Epithelial cell of prostate (primary cell): ENCODE measurements around the gene HPSE.
"Not testable (repeated sequence)": the region's sequence is repeated elsewhere in the genome, so short reads cannot be mapped to it uniquely, and the experiment has no call there.

ENCODE experiments used
- DNase-seq: peaks from one replicate; pipeline ENCODE4 v3.0.0-alpha.2; 2011; ENCODE audit warnings: low read depth, low spot score
- H3K27ac ChIP-seq: fragments of 450-650 bp; 2 replicates; pipeline ENCODE4 v1.5.1; 2017; ENCODE audit warnings: mild to moderate bottlenecking

Gene HPSE

GRCh38 chr4:83339573-83339972 lies 4.9 kb upstream of the HPSE start:
- H3K27ac ChIP-seq = no peak overlapping the region
- DNase-seq = no peak

- no peak for DNase-seq
- no peak overlapping the region for H3K27ac ChIP-seq
These were observed 1.1 kb upstream of the HPSE start for GRCh38 chr4:83335701-83336100.

GRCh38 chr4:83331956-83332355 lies 2.7 kb downstream of the HPSE start:
- DNase-seq = no peak

DNA sequence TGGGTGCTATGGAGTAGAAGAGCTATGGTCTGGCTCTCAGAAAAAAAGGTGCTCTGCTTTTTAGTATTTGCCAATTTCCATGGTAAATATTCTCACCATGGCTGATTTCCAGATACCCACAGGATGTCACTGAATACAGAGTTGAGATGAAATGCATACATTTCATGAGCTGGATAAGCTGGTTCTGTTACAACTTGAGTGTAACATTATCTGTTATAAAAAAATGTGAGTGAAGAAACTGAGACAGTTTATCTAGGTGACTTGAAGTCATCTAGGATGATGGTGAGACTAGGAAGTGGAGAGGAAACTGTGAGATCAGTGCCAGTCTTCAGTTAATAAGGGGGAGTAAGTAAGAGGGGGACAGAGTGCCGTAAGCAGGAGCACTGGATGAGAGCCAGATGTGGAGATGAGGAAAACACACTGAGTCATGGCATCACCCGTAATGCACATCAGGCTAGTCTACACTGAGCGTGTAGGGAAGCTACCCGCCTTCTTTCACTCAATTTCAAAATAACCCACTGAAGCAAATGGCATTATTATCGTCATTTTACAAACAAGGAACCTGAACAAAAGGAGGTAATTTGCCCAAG lies 5.0 kb downstream of the HPSE start:
- H3K27ac ChIP-seq = peak overlapping the region; percentile 48
- DNase-seq = peak; percentile 6

More at GRCh38 chr4:83331956-83332355, 2.7 kb downstream of the HPSE start:
- H3K27ac ChIP-seq = no peak overlapping the region

- DNase-seq = no peak
- peak overlapping the region; percentile 48 for H3K27ac ChIP-seq
These were observed 6.0 kb downstream of the HPSE start for GRCh38 chr4:83328521-83329187.

DNA sequence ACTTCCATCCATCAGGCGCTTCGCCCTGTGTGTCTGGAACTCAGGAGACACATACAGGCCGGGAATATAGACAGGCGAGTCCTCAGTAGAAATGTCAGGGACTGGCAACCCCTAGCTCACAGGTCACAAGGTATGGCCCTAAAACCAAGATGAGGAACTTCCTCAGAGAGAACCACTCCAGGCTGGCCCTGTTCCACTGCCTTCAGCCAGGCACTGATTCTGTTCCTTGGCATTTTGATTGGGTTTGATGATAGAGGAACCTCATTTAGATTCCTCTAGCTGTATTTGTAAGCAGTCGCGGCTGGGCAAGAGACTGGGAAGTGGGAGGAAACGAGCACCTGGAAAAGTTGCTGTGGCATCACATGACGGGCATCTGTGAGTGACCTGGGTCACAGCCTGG lies 8.1 kb downstream of the HPSE start:
- H3K27ac ChIP-seq = no peak overlapping the region
- DNase-seq = no peak

- not testable (repeated sequence) for DNase-seq, H3K27ac ChIP-seq
These were observed 9.3 kb downstream of the HPSE start for GRCh38 chr4:83325306-83325705.

DNA sequence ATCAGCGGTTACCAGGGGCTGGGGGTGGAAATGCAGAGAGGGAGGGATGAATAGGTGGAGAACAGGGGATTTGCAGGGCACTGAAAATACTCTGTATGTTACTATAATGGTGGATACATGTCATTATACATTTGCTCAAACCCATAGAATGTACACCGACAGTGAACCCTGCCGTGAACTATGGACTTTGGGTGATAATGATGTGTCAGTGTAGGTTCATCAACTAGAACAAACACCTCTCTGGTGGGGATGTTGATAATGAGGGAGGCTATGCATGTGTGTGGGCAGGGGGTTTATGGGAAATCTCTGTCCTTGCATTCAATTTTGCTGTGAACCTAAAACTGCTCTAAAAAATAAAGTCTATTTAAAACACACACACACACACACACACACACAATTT lies 11.5 kb downstream of the HPSE start:
- no peak overlapping the region for H3K27ac ChIP-seq

GRCh38 chr4:83320548-83320947 lies 14.1 kb downstream of the HPSE start:
- H3K27ac ChIP-seq = peak overlapping the region; percentile 17
- DNase-seq = no peak

More for the DNA sequence above, 11.5 kb downstream of the HPSE start:
- no peak for DNase-seq

DNA sequence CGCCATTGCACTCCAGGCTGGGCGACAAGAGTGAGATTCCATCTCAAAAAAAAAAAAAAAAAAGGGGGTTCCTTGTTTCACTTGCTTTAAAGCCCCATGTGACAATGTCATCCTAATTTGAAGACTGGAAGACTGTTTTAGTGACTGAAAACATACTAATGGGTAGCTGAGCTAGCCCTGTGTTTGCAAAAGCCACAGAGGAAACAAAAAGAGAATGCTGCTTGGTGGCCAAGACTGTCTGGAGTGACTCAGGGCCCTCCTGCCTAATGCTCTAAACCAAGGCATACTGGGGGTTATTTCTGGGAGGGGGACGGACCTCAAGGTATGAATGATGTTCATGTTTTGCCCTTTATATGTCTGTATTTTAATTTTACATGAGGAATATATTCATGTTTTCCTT lies 16.0 kb downstream of the HPSE start:
- no peak overlapping the region for H3K27ac ChIP-seq
- DNase-seq = no peak

GRCh38 chr4:83317671-83318070 lies 17.0 kb downstream of the HPSE start:
- peak overlapping the region; percentile 98 for H3K27ac ChIP-seq

DNA sequence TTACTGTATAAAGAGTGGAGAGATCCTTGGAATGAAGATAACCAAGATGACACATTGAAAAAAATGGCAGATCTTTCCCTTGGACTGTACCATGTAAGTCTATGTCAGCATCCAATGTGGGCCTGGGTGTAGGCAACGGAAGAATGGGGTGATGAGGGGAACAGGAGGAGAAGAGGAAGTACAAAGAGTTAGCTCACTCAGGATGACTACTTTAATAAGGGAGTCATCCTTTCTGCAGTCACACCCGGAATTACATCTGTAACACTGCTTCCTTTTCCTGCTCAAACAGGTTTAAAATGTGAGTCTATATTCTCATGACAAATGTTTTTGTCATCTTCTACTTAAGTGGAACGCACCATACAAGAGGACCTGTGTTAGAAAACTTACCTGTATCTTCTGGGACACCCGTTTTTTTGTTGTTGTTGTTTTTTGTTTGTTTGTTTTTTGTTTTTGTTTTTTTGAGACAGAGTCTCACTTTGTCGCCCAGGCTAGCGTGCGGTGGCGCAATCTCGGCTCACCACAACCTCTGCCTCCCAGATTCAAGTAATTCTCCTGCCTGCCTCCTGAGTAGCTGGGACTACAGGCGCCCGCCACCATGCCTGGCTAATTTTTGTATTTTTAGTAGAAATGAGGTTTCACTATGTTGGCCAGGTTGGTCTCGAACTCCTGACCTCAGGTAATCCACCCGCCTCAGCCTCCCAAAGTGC lies 18.0 kb downstream of the HPSE start:
- H3K27ac ChIP-seq = peak overlapping the region; percentile 98
- peak; percentile 80 for DNase-seq

More at GRCh38 chr4:83317671-83318070, 17.0 kb downstream of the HPSE start:
- DNase-seq = no peak

DNA sequence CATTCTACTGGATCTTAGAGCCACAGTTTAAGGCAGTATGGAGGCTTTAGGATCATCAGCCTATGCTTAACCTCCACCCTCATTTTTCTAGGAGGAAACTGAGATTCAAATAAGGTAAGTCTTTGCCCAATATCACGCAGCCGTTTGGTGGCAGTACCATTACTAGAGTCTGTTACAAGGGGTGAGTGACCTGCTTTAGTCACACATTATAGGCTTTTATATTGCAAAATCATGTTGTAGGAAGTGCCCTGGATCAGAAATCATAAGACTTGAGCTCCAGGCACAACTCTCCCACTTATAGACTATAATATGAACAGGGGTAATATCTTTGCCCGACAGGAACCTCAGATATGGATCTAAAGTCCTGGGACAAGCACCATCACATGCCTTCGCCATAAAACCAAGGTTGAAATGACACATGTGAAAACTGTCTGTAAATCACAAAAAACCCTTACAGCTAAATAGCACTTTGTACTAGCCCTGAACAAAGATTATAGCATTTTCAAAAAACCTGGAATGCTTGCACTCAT lies 19.2 kb downstream of the HPSE start:
- no peak for DNase-seq
- H3K27ac ChIP-seq = peak overlapping the region; percentile 98

DNA sequence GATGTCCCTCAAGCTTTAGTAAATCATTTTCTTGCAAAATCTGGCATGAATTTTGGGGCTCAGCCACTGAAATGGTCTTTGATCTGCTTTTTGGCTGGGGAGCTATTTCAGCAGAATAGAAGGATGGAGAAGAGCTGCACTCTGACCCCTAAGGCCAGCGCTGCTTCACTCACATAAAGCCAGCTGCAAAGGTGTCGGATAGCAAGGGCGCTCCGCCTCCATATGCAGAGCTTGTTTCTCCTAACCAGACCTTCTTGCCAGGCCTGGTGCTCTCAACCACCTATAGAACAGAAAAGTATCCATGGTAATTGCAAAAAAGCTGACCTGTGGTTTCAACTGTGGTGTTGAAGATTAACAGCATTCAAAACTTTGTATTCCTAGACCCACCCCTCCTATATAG lies 26.0 kb downstream of the HPSE start:
- no peak overlapping the region for H3K27ac ChIP-seq
- no peak for DNase-seq

DNA sequence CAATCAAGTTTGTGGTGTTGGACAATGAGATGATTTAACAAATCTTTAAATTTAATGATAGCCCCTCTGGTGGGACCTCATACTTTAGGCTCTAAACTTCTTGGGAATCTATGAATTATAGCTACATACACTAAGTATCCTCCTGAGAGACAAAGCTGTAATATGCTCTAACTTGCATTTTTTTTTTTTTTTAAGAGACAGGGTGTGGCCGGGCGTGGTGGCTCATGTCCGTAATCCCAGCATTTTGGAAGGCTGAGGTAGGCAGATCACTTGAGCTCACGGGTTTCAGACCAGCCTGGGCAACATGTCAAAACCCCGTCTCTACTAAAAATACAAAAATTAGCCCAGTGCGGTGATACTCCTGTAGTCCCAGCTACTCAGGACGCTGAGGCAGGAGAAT lies 26.7 kb downstream of the HPSE start:
- no peak overlapping the region for H3K27ac ChIP-seq
- DNase-seq = no peak

GRCh38 chr4:83305187-83305586 lies 29.5 kb downstream of the HPSE start:
- no peak overlapping the region for H3K27ac ChIP-seq
- no peak for DNase-seq

DNA sequence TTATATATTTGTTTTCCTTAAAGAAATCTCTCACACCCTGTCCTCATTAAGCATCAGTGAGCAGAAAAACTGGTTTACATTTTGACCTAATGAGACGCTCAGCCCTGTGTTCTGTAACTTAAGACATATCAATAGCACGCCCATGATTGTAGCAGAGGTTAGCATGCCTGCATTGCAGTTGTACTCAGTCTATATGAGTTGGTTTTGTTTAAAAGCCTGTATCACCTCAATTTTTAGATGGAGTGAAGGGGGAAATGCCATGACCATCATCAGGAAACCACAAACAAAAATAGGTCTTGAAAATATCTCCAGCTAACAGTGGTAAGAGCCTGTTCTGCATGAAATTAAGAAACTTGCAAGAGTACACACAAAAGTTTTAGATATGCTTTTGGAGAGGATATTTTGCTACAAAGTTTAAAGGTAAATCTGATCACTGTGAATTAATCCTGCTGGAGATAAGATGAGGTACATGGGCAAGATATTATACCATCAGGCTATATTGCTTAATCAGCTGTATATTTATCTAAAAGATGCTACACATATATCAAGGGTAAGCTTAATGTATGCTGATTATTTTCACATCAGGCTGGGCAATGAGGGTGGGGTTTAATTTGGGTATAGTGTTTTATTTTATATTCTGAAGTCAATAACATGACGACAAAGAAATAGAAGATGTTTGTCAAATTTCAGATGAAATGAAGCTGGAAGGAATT lies 36.9 kb downstream of the HPSE start:
- no peak for DNase-seq
- no peak overlapping the region for H3K27ac ChIP-seq

DNA sequence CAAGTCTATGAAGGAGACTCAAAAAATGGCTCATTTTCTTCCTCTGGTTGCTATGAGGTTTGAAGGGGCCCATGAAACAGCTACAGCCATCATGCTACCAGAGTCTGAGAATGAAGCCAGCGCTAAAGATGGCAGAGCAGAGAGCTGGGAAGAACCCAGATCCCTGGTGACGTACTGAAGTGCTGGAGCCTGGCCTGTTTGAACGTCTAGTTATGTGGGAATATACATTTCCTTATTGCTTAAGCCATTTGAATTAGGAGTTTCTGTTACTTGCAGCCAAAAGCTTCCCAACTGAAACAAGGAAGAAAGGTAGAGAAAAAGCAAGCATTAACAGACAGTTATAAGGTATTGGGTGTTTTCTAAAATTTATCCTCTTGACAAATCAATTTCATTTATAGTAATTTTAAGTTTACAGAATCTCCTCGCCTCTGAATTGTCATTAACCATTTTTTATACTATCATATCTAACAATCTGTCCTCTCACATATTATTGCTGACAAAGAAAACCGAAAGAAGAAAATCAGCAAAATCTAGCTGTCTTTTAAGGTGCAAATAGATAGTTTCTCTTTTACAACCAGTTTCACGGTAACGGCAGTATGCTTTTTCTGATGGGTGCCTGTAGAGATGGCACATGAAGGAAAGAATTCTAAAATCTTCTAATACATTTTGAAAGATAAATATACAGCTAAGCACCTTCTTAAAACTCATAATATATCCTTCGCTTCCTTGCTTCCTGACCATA lies 41.2 kb downstream of the HPSE start:
- H3K27ac ChIP-seq = no peak overlapping the region
- DNase-seq = no peak

- DNase-seq, H3K27ac ChIP-seq: not testable (repeated sequence)
These were observed 44.4 kb downstream of the HPSE start for GRCh38 chr4:83290059-83290774.
